GM21619 (cell line): ENCODE results near the gene TRUB1.

ENCODE experiments used
- ATAC-seq: cut with Tn5 transposase; IDR thresholded peaks from one replicate; pipeline ENCODE4 v1.9.1; 2021; ENCODE audit not compliant: unreplicated experiment

TRUB1 gene

GRCh38 chr10:114974625-114975024, 36.6 kb downstream of the TRUB1 start:
- ATAC-seq: no peak

- no peak for ATAC-seq
Measured at GRCh38 chr10:114975091-114975490, 37.1 kb downstream of the TRUB1 start.

GRCh38 chr10:114982989-114983388, 45.0 kb downstream of the TRUB1 start:
- no peak for ATAC-seq

GRCh38 chr10:114987995-114988394, 50.0 kb downstream of the TRUB1 start:
- ATAC-seq: no peak

- no peak for ATAC-seq
Measured at GRCh38 chr10:114990586-114990985, 52.6 kb downstream of the TRUB1 start.

- no peak for ATAC-seq
Measured at GRCh38 chr10:114990991-114991390, 53.0 kb downstream of the TRUB1 start.

GRCh38 chr10:114992189-114992775, 54.3 kb downstream of the TRUB1 start:
- ATAC-seq: no peak

- no peak for ATAC-seq
Measured at GRCh38 chr10:114995468-114996247, 57.7 kb downstream of the TRUB1 start.

- ATAC-seq: no peak
Measured at GRCh38 chr10:114996542-114996941, 58.5 kb downstream of the TRUB1 start.

GRCh38 chr10:114998993-114999392, 61.0 kb downstream of the TRUB1 start:
- no peak for ATAC-seq

GRCh38 chr10:115001506-115002381, 63.7 kb downstream of the TRUB1 start:
- ATAC-seq: peak; percentile 75

- no peak for ATAC-seq
Measured at GRCh38 chr10:115003396-115003795, 65.4 kb downstream of the TRUB1 start.

GRCh38 chr10:115004236-115004862, 66.4 kb downstream of the TRUB1 start:
- ATAC-seq: no peak

GRCh38 chr10:115005771-115006170, 67.8 kb downstream of the TRUB1 start:
- ATAC-seq: no peak

- ATAC-seq: no peak
Measured at GRCh38 chr10:115018185-115018931, 80.4 kb downstream of the TRUB1 start.

GRCh38 chr10:115020449-115020848, 82.5 kb downstream of the TRUB1 start:
- ATAC-seq: no peak

- ATAC-seq: no peak
Measured at GRCh38 chr10:115022733-115023132, 84.7 kb downstream of the TRUB1 start.

- no peak for ATAC-seq
Measured at GRCh38 chr10:115023715-115024114, 85.7 kb downstream of the TRUB1 start.

- ATAC-seq: no peak
Measured at GRCh38 chr10:115024371-115024770, 86.4 kb downstream of the TRUB1 start.

- ATAC-seq: no peak
Measured at GRCh38 chr10:115026056-115026745, 88.2 kb downstream of the TRUB1 start.
